PC-3 (cell line): ENCODE results near the gene DEPP1. TPM values are rescaled to one million over a fixed set of nuclear protein-coding genes. Genes with fewer than 3 reads are reported as not detected.

Experiments
- ATAC-seq: fragments of 200-7000 bp; cut with Tn5 transposase; 2 replicates; pipeline ENCODE4 v1.9.1; 2020; ENCODE audit warnings: mild to moderate bottlenecking, moderate library complexity
- BruUV-seq: library from RNA; stranded (reverse); fragments of 400-500 nt; replicated peaks from 2 replicates; lab custom pipeline; 2021; lab: Mats Ljungman, UMichigan
- CTCF ChIA-PET: fragments of 300-600 bp; sonication (Branson Sonifier 250); formaldehyde crosslinking; loops from one replicate; lab custom pipeline; 2022; ENCODE audit warnings: antibody characterized with exemption; lab: Charles Lee
- POLR2A ChIA-PET: fragments of 300-600 bp; sonication (Branson Sonifier 250); formaldehyde crosslinking; loops from one replicate; lab custom pipeline; 2022; ENCODE audit warnings: antibody characterized with exemption; ENCODE audit not compliant: unreplicated experiment; lab: Charles Lee
- DNase-seq: peaks from one replicate; pipeline ENCODE4 v3.0.0-alpha.2; 2015
- H2AFZ ChIP-seq: fragments of 300-600 bp; sonication (generic); 2 replicates; pipeline ENCODE4 v1.6.0; 2016; ENCODE audit warnings: antibody characterized with exemption, low read length
- H3F3A ChIP-seq: fragments of 300-600 bp; sonication (generic); one replicate; pipeline ENCODE4 v1.6.0; 2017; ENCODE audit warnings: antibody characterized with exemption, low read length, control low read depth, mild to moderate bottlenecking; ENCODE audit not compliant: unreplicated experiment
- H3K27ac ChIP-seq: fragments of 300-600 bp; sonication (generic); 2 replicates; pipeline ENCODE4 v1.5.1; 2016; ENCODE audit warnings: mild to moderate bottlenecking, low read length
- H3K27me3 ChIP-seq: fragments of 300-600 bp; sonication (generic); 2 replicates; pipeline ENCODE4 v1.6.1; 2016; ENCODE audit warnings: low read length, mixed read lengths
- H3K36me3 ChIP-seq: fragments of 300-600 bp; sonication (generic); 2 replicates; pipeline ENCODE4 v1.6.1; 2016; ENCODE audit warnings: low read depth, mixed run types, low read length, mixed read lengths
- H3K4me1 ChIP-seq: fragments of 300-600 bp; sonication (generic); 2 replicates; pipeline ENCODE4 v1.5.1; 2016; ENCODE audit warnings: low read length; ENCODE audit not compliant: insufficient read depth
- H3K4me2 ChIP-seq: fragments of 300-600 bp; sonication (generic); 2 replicates; pipeline ENCODE4 v1.6.0; 2016; ENCODE audit warnings: low read length
- H3K4me3 ChIP-seq: fragments of 300-600 bp; sonication (generic); 2 replicates; pipeline ENCODE4 v1.5.1; 2016; ENCODE audit warnings: mild to moderate bottlenecking, low read length, mixed read lengths
- H3K79me2 ChIP-seq: fragments of 300-600 bp; sonication (generic); 2 replicates; pipeline ENCODE4 v1.6.1; 2017; ENCODE audit warnings: low read length, mixed read lengths
- H3K9ac ChIP-seq: fragments of 300-600 bp; sonication (generic); 2 replicates; pipeline ENCODE4 v1.6.0; 2016; ENCODE audit warnings: mild to moderate bottlenecking, low read length
- H3K9me2 ChIP-seq: fragments of 300-600 bp; sonication (generic); replicated peaks from 2 replicates; pipeline ENCODE4 v1.6.1; 2016; ENCODE audit warnings: mixed run types, low read length, mixed read lengths
- H3K9me3 ChIP-seq: fragments of 300-600 bp; sonication (generic); 2 replicates; pipeline ENCODE4 v1.6.1; 2016; ENCODE audit warnings: low read length, mixed read lengths
- H4K20me1 ChIP-seq: fragments of 300-600 bp; sonication (generic); 2 replicates; pipeline ENCODE4 v1.6.1; 2016; ENCODE audit warnings: low read length, mixed read lengths
- EZH2 ChIP-seq: fragments of 300-600 bp; sonication (generic); IDR thresholded peaks from one replicate; pipeline ENCODE4 v1.6.1; 2017; ENCODE audit warnings: antibody characterized with exemption, mild to moderate bottlenecking, low read length; ENCODE audit not compliant: unreplicated experiment
- EZH2phosphoT487 ChIP-seq: fragments of 300-600 bp; sonication (generic); IDR thresholded peaks from 2 replicates; pipeline ENCODE4 v1.6.1; 2018; ENCODE audit warnings: mild to moderate bottlenecking, antibody characterized with exemption, low read length, borderline replicate concordance
- intact Hi-C: fragments of 100-400 bp; cut with micrococcal nuclease; formaldehyde crosslinking; loops from 2 replicates; pipeline ENCODE4 v1.9.0; 2023
- total RNA-seq: library from RNA; depleted of rRNA; stranded (reverse); fragments of >200 nt; gene quantifications from 2 replicates; pipeline ENCODE4 v1.2.3, GENCODE V29; 2014
- TF ChIP-seq, protein P1 (sequence below): fragments of 300-600 bp; sonication (generic); conservative IDR thresholded peaks from 2 replicates; pipeline ENCODE4 v1.5.1; 2017; ENCODE audit warnings: antibody characterized with exemption, low read depth, mild to moderate bottlenecking, low read length

Gene DEPP1
- total RNA-seq, 1 experiment from 2014 or later, result 9.0 TPM

DNA sequence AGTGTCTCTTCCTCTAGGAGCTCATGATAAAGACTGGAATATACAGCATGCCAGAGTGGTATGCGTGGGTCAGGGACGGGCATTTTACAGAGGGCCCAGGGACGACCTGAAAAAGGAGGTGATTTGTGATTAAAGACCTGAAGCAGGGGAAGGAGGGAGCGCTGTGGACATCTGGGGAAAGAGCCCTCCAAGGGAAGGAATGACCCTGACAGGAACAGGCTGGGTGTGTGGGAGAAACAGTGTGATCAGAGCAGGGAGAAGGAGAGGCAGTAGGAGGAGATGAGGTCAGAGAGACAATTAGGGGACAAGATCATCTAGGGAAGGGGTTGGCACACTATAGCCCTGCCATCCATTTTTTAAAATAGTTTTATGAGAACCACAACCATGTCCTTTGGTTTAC is 22.4 kb downstream of the DEPP1 start:
- Histone ChIP-seq H3K27ac (no peak overlapping the region), H3K36me3 (no peaks in the 10 kb centered on the region), H3K9ac (no peak overlapping the region), H3K4me1 (peaks cover 19% of the 10 kb centered on the region), H3F3A (no peaks in the 10 kb centered on the region), H2AFZ (no peak overlapping the region), H3K4me3 (no peak overlapping the region), H4K20me1 (no peaks in the 10 kb centered on the region), H3K9me2 (no peaks in the 10 kb centered on the region), H3K79me2 (peaks cover 15% of the 10 kb centered on the region), H3K4me2 (no peak overlapping the region), H3K9me3 (no peaks in the 10 kb centered on the region), H3K27me3 (no peaks in the 10 kb centered on the region)
- BruUV-seq, result no TSS peak
- no peak for TF ChIP-seq EZH2
- no peak for TF ChIP-seq EZH2phosphoT487
- TF ChIP-seq, protein P1, sequence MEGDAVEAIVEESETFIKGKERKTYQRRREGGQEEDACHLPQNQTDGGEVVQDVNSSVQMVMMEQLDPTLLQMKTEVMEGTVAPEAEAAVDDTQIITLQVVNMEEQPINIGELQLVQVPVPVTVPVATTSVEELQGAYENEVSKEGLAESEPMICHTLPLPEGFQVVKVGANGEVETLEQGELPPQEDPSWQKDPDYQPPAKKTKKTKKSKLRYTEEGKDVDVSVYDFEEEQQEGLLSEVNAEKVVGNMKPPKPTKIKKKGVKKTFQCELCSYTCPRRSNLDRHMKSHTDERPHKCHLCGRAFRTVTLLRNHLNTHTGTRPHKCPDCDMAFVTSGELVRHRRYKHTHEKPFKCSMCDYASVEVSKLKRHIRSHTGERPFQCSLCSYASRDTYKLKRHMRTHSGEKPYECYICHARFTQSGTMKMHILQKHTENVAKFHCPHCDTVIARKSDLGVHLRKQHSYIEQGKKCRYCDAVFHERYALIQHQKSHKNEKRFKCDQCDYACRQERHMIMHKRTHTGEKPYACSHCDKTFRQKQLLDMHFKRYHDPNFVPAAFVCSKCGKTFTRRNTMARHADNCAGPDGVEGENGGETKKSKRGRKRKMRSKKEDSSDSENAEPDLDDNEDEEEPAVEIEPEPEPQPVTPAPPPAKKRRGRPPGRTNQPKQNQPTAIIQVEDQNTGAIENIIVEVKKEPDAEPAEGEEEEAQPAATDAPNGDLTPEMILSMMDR, result no peak
- ChIA-PET POLR2A (no interaction called here), CTCF (no interaction called here)
- ATAC-seq, result no peak
- intact Hi-C loops, result no loop called here
- DNase-seq, result no peak

DNA sequence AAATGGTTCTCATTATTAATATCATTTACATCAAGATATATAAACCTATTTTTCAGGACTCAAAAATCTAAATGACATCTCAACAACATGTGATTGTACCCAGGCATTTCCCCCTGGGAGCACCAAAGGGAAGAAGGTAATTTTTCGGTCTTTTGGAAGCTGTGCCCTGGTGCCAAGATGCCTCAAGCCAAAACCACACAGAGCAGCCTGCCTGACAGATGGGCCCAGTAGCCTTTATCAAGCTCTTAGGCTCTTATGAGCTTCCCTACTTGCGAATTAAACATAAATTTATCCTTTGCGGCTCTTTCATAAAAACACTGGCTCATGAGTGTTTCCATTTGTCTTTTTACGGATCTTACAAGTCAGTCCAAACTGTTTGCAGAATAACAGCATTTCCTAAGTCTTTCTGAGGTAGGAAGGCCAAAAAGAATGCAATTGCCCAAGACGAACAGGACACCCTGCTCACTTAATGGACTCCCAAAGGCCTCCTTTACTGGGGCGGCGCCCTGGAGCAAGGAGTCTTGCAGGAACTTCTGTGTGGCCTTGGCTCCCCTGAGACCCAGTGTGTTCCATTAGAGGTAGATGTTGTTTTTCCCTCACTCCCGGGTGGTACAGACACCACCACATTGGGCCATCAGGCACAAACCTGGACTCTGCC is 23.1 kb downstream of the DEPP1 start:
- intact Hi-C loops, result no loop called here
- Histone ChIP-seq H3K4me1 (peaks cover 19% of the 10 kb centered on the region), H3K79me2 (peaks cover 15% of the 10 kb centered on the region), H3F3A (no peaks in the 10 kb centered on the region), H3K27me3 (no peaks in the 10 kb centered on the region), H4K20me1 (no peaks in the 10 kb centered on the region), H3K27ac (no peak overlapping the region), H3K4me2 (no peak overlapping the region), H3K36me3 (no peaks in the 10 kb centered on the region), H3K9me3 (no peaks in the 10 kb centered on the region), H2AFZ (no peak overlapping the region), H3K4me3 (no peak overlapping the region), H3K9ac (no peak overlapping the region), H3K9me2 (no peaks in the 10 kb centered on the region)
- ChIA-PET POLR2A (no interaction called here), CTCF (interaction anchor here (0.6 kb wide), 1 partner anchor 376 kb away, joined by 3 read pairs; no protein-coding TSS in a partner anchor)
- no TSS peak for BruUV-seq
- ATAC-seq (no peak), DNase-seq (no peak)
- TF ChIP-seq EZH2phosphoT487 (no peak), EZH2 (no peak)
- TF ChIP-seq, protein P1, result no peak

DNA sequence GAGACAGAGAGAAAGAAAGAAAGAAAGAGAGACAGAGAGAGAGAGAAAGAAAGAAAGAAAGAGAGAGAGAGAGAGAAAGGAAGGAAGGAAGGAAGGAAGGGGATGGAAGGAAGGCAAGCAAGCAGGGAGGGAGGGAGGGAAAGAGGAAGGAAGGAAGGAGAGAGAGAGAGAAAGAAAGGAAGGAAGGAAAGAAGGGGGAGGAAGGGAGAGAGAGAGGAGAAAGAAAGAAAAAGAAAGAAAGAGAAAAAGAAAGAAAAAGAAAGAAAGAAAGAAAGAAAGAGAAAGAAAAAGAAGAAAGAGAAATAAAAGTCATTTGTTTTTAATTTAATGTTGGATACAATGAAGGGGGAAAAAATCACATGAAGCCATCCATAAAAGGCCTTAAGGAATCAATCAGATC is 23.6 kb downstream of the DEPP1 start:
- no peaks in the 10 kb centered on the region for H3K9me3 ChIP-seq
- CTCF ChIA-PET, result no interaction called here
- peaks cover 15% of the 10 kb centered on the region for H3K79me2 ChIP-seq
- DNase-seq (no peak), ATAC-seq (no peak)
- intact Hi-C loops, result no loop called here
- no peak overlapping the region for H3K4me3 ChIP-seq
- no peaks in the 10 kb centered on the region for H3F3A ChIP-seq
- H3K36me3 ChIP-seq, result no peaks in the 10 kb centered on the region
- POLR2A ChIA-PET, result no interaction called here
- H3K9ac ChIP-seq, result no peak overlapping the region
- TF ChIP-seq EZH2 (no peak), EZH2phosphoT487 (no peak)
- TF ChIP-seq, protein P1, result no peak
- H3K27me3 ChIP-seq, result no peaks in the 10 kb centered on the region
- no peak overlapping the region for H3K4me2 ChIP-seq
- H3K27ac ChIP-seq, result no peak overlapping the region
- H3K4me1 ChIP-seq, result peaks cover 18% of the 10 kb centered on the region
- no TSS peak for BruUV-seq
- no peak overlapping the region for H2AFZ ChIP-seq
- H4K20me1 ChIP-seq, result no peaks in the 10 kb centered on the region
- no peaks in the 10 kb centered on the region for H3K9me2 ChIP-seq
